Measurements from ENCODE around the gene DUSP3. TPM values are rescaled to one million over a fixed set of nuclear protein-coding genes. Genes with fewer than 3 reads are reported as not detected.

DUSP3 gene
- total RNA-seq, 1 donor from 2014 or later = 100.0 TPM

- TF ChIP-seq CTCF (IDR thresholded peaks at IDR 0.05) = no peak
- H3K4me3 ChIP-seq = no peak overlapping the region
- no peaks in the 10 kb centered on the region for H3K4me1 ChIP-seq
- H3K27ac ChIP-seq = no peak overlapping the region
- intact Hi-C loops (cut with DNase I) = loop anchor here (10.0 kb wide), 1 partner anchor 56 kb away; the partner anchor contains the start of gene CD300LG
- no peak for DNase-seq
- no peaks in the 10 kb centered on the region for H3K36me3 ChIP-seq
- H3K9me3 ChIP-seq = no peaks in the 10 kb centered on the region
- no peak for ATAC-seq
- no peaks in the 10 kb centered on the region for H3K27me3 ChIP-seq
Observed at GRCh38 chr17:43788540-43788939, 9.8 kb upstream of the DUSP3 start.

GRCh38 chr17:43787728-43788127 is 9.0 kb upstream of the DUSP3 start:
- DNase-seq (no peak), ATAC-seq (no peak)
- TF ChIP-seq CTCF (IDR thresholded peaks at IDR 0.05) = no peak
- no peak overlapping the region for H3K4me3 ChIP-seq
- H3K27ac ChIP-seq = no peak overlapping the region
- H3K4me1 ChIP-seq = no peaks in the 10 kb centered on the region
- no peaks in the 10 kb centered on the region for H3K9me3 ChIP-seq
- intact Hi-C loops (cut with DNase I) = loop anchor here (10.0 kb wide), 1 partner anchor 57 kb away; the partner anchor contains the start of gene CD300LG
- no peaks in the 10 kb centered on the region for H3K36me3 ChIP-seq
- no peaks in the 10 kb centered on the region for H3K27me3 ChIP-seq

GRCh38 chr17:43784628-43785101 is 5.9 kb upstream of the DUSP3 start:
- ATAC-seq (no peak), DNase-seq (no peak)
- Histone ChIP-seq H3K4me1 (peaks cover 6% of the 10 kb centered on the region), H3K27me3 (no peaks in the 10 kb centered on the region), H3K27ac (no peak overlapping the region), H3K4me3 (no peak overlapping the region), H3K36me3 (no peaks in the 10 kb centered on the region), H3K9me3 (no peaks in the 10 kb centered on the region)
- no peak for TF ChIP-seq CTCF (IDR thresholded peaks at IDR 0.05)
- intact Hi-C loops (cut with DNase I) = loop anchor here (10.0 kb wide), 1 partner anchor 60 kb away; the partner anchor contains the start of gene CD300LG

- ATAC-seq (no peak), DNase-seq (no peak)
- Histone ChIP-seq H3K27me3 (no peaks in the 10 kb centered on the region), H3K27ac (no peak overlapping the region), H3K4me1 (peaks cover 12% of the 10 kb centered on the region), H3K4me3 (no peak overlapping the region), H3K9me3 (no peaks in the 10 kb centered on the region), H3K36me3 (no peaks in the 10 kb centered on the region)
- no peak for TF ChIP-seq CTCF (IDR thresholded peaks at IDR 0.05)
- intact Hi-C loops (cut with DNase I) = loop anchor here (10.0 kb wide), 1 partner anchor 61 kb away; the partner anchor contains the start of gene CD300LG
Observed at GRCh38 chr17:43784068-43784467, 5.3 kb upstream of the DUSP3 start.

GRCh38 chr17:43782913-43783680 is 4.3 kb upstream of the DUSP3 start:
- intact Hi-C loops (cut with DNase I) = loop anchor here (10.0 kb wide), 1 partner anchor 62 kb away; the partner anchor contains the start of gene CD300LG
- no peak for ATAC-seq
- Histone ChIP-seq H3K27ac (no peak overlapping the region), H3K9me3 (no peaks in the 10 kb centered on the region), H3K4me3 (no peak overlapping the region), H3K27me3 (no peaks in the 10 kb centered on the region), H3K36me3 (no peaks in the 10 kb centered on the region), H3K4me1 (peaks cover 12% of the 10 kb centered on the region)
- DNase-seq = no peak
- no peak for TF ChIP-seq CTCF (IDR thresholded peaks at IDR 0.05)
